Measurements from ENCODE around the gene BEND6.

- TF ChIP-seq CTCF (IDR thresholded peaks at IDR 0.05) (no peak), EZH2 (IDR thresholded peaks at IDR 0.05; ENCODE audit: borderline replicate concordance, insufficient read depth, low read depth, low read length, poor library complexity, severe bottlenecking) (no peak)
These were observed 43.1 kb upstream of the BEND6 start for GRCh38 chr6:56911847-56912246.

Data from B cell (primary cell).